HG03439 (cell line): Measurements from ENCODE around the gene RGS7.
"Not testable (repeated sequence)": the region's sequence is repeated elsewhere in the genome, so short reads cannot be mapped to it uniquely, and the experiment has no call there.

Experiments
- ATAC-seq: cut with Tn5 transposase; IDR thresholded peaks from one replicate; pipeline ENCODE4 v1.9.1; 2021; ENCODE audit warnings: mild to moderate bottlenecking, moderate library complexity; ENCODE audit not compliant: unreplicated experiment

The RGS7 gene

DNA sequence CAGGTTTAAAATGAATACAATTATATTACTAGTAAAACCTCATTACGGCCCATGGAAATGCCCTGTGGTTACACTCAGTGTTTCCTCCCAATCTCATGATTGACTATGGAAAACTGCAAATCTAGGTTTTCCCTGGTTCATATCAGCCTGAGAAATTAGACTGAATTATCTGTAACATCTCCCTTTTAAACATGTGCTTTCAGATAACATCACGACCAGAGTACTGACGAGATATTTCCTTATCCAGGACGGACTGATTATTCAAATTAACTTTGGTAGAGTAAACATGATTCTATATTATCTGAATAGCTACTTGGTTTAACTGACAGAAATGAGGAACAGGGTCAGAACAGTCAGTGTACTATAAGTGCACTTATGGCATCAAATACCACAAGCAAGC is 82.3 kb downstream of the RGS7 start:
- ATAC-seq, result no peak

DNA sequence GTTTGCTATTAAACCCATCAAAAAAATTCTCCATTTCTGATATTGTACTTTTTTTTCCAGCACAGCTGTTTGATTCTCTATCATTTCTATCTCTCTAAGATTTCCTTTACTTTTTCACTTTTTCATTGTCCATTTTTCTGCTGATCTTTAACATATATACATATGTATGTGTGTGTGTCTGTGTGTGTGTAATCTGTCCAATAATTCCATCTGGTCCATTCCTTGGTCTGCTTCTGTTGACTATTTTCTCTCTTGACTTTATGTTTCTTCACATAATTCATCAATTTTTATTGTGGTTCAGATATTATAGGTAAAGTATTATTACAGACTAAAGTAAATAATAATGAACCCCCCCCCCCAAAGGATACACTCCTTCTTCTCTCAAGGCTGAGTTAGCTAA is 84.2 kb downstream of the RGS7 start:
- ATAC-seq, result no peak

DNA sequence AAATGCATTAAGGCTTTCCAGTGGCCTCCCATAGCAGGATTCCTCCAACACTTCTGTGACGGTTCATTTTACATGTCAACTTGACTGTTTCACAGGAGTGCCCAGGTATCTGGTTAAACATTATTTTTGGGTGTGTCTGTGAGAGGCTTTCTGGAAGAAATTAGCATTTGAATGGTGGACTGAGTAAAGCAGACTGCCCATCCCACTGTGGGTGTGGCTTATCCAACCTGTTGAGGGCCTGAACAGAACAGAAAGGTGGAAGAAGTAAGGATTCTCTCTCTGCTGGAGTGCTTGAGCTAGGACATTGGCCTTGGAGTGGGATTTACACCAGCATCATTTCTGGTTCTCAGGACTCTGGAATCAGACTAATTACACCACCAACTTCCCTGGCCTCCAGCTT is 85.6 kb downstream of the RGS7 start:
- ATAC-seq, result no peak

DNA sequence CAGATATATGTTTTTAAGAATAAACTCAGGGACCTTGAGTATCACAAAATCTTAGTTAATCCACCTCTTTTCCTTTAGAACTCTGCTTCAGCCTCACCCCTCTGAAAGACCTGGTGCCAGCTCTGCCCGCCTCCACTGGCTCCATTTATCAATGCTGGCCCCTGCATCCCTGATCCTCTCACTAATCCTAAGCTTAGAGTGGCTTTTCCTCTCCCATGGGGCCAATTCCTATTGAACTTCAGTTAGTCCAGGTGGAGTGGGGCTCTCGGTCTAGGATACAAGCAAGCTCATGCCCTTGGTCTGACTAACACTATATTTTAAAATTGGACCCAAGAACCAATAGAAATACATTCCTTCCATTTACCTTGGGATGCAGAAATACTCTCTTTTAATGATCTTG is 87.0 kb downstream of the RGS7 start:
- ATAC-seq, result no peak

DNA sequence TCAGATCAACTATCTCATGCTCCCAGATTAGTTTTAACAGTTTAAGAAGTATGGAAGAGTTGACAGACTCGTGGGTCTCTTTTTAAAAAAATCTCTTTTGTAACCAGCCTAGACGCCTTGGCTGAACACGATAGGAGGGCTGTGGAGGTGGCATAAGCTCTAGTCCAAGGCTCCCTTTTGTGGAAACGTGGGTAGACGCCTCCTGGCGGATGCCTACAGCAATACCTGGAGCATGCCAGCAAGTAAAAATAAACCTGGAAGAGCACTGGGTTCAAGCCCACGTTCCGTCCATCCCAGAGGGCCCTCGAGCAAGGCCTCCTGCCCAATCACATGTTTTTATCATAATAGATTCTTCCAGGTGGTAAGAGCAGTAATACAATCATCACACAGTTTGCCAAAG is 87.9 kb downstream of the RGS7 start:
- ATAC-seq, result no peak

DNA sequence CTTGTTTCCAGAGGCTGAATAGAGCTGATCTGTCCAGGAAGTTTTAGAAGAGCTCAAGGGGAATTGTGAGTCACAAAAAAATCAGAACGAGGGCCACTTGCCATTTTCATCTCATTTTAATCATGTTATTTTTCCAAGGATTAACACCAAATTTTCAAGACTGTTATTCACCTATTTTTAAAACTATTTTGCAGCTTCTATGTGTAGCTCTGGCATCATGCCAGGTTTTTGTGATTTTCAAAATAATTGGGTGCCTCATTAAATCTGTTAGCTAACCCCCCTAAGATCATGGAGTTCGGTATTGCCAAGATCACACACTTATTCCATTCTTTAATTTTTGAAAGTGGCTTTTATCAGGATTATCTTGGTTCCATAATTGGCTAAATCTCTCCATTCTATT is 90.9 kb downstream of the RGS7 start:
- no peak for ATAC-seq

DNA sequence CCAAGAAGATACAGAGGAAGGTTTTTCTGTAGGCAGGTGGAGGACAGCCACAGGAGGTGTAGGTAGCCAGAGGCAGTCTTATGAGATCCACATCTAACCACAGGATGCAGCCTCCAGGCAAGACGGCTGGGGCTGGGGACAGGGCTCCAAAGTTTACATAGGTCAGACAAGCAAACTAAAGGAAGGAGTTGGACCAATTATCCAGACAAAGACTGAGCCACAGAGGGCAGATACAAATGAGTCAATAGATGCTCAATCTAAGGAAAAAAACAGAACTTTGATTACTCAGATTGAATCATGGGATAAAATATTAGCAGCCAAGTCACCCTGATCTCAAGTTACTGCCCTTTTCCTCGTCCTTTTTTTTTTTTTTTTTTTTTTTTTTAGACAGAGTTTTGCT is 91.6 kb downstream of the RGS7 start:
- no peak for ATAC-seq

DNA sequence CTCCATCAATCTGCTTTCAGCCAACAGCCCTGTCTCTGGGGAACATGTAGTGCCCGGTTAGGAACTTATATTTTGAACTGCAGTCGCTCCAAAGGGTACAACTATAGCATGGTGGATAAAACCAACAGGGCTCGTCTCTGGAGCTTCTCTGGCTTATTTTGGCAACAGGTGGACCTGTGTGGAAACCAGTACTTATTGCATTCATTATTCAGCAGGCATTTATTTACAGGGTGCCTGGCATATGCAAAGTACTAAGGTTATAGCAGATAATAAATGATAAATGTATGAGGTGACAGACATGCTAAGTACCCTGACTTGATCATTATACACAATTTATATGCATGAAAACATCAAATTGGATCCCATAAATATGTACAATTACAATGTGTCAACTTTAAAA is 93.7 kb downstream of the RGS7 start:
- no peak for ATAC-seq

DNA sequence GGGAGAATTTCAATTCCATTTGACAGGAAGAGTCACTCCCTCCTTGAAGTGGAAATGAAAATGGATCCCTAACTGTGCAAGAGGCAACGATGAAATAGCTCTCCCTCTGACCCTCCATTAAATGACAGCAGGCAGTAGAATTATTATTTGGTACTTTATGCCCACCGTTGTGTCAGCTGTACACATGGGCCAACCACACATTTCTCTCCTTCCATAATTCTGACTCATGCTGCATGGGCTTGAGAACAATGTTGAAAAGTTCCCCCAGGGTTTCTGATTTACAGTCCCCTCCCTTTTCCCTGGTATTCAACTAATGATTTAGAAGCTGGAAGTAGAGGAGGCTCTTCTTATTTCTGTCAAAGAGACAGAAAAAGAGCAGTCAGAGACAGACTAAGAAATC is 103.5 kb downstream of the RGS7 start:
- no peak for ATAC-seq

DNA sequence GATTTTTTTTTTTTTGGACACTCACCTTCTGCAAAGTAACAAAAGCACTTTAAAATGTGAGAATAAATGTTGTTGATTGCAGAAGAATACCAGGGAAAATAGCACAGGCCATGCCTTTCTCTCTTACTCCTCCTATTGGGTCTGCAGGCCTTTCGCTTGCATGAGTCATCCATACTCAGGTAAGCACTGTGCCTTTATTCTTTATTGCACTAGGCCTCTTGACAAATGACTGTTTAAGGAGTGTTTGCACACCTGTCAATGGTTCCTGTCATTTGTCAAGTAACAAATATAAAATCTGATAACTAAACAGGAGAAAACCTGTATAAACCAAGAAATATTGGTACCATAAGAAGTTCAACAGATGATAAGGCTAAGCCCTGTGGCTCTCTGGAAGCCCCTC is 106.5 kb downstream of the RGS7 start:
- ATAC-seq, result no peak

DNA sequence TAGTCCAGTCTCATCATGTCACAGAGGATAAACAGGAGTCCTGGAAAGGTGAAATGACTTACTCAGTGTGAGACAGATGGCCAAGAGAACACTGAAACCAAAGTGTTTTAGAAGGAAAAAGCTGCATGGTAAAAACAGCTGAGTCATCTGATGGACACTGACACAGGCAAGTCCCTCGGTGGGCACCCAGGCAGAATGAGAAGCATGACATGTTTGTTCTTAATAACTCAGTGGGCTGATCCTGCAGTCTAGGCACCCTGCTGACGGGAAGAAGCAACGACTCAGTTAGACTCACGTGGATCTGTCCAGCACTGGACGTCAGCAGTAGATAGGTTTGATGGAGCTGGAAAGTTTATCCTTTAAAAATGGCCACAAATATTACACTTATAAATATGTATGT is 116.9 kb downstream of the RGS7 start:
- ATAC-seq, result no peak

DNA sequence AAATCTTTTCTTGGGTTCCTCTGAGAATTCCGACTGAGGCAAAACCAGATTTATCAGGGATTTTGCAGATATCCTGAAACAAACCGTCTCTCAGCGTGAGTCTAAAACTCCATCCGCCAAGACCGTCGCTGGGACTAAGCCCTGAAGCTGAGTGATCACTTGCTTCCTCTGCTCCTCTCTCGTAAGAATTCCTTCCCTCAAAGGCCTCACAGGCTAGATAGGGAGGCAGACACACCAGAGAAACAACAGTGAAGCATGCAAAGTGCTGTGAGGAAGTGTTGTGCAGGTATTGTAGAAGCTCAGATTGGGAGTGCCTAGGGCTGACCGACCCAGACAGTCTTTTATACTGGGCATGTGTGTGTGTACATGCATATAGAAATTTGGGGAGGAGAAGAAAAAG is 119.1 kb downstream of the RGS7 start:
- no peak for ATAC-seq

DNA sequence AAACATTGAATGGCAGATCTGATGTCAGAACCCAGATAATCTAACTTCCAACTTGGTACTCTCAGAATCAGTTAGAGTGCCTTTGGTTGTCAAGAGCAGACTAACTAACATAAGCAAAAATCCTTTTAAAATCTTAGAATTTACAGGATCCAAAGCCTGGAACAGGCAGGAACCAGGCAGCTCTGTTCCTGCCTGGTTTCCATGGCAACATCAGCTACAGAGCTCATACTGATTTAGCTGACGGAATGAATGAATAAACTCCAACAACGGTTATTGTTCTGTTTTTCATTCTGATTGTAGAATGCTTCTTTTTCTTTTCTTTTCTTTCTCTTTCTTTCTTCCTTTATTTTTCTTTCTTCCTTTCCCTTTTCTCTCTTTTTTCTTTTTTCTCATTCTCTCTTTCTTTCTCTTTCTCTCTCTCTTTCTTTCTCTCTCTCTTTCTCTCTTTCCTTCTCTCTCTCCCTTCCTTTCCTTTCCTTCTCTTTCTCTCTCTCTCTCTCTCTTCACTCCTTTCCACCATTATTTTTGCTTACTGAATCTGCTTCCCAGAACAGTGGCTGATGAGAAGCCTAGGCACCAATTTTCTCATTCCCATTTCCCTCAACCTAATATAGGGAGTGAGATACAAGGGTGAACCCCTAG is 121.6 kb downstream of the RGS7 start:
- no peak for ATAC-seq

DNA sequence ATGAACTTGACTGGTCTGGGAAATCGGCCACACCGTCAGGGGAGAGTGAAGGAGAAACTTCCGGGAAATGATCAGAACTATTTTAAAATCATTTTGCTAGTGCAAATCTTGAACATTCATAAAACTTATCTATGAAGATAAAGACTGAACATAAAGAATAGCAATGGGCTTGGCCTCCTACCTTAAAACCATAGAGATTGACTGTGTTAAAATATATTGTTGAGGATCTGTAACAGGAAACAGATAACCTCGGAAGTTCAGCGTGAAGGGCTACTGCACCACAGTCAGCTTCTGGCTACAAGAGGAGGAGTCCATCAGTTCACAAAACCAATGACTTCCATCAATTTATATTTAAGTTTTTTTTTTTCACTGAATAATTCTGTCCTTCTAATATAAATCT is 127.3 kb downstream of the RGS7 start:
- no peak for ATAC-seq

DNA sequence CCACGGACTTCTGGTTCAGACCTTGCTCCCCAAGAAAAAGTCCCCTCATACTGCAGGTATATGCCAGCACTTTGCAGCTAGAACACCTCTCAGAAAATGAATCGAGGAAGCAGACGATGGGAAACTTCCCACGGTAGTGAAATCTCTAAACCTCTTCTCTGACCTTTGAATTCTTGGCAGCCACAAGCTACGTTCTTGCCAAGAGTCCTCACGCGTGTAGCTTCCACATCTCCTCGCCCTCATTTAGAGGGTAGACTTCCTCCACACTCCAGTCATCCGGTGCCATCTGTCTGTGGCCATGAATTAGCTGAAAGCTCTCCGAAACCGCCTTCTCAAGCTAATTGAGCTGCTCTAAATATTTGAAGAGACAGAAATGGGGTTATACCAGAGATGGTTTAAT is 127.8 kb downstream of the RGS7 start:
- no peak for ATAC-seq

DNA sequence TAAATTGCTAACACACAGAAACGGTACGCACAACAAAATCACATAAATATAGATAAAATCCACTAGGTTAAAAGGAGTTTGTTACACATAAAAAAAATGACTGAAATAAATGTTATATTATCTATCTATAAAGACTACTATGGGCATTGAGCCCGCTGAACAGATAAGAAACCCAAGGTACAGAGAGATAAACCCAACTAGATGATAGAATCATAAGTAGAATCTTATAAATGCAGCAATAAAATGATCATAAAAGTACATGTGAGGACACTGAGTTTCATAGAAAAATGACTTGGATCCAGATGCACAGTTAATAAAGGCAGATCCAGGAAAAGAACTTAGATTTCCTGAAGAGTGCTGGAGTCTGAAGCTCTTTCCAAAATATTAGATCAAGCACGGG is 128.7 kb downstream of the RGS7 start:
- ATAC-seq, result no peak

DNA sequence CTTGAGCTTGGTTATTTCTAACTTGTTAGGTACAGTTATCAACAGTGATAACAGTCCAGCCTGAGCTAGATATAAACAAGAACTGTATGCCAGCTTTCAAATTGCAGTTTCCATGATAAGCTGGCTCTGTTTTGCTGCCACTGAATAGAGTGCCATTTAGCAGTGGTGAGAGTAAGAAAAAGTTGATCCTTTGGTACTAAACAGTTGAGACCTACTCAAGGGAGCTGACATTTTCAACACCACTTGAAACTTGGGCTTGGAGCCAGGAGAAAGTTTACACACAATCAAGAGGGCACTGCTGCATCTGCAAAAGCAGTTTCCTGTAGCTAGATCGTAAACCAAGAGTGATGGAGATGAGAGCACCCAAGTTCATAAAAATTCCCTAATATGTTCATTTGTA is 131.3 kb downstream of the RGS7 start:
- ATAC-seq, result no peak

DNA sequence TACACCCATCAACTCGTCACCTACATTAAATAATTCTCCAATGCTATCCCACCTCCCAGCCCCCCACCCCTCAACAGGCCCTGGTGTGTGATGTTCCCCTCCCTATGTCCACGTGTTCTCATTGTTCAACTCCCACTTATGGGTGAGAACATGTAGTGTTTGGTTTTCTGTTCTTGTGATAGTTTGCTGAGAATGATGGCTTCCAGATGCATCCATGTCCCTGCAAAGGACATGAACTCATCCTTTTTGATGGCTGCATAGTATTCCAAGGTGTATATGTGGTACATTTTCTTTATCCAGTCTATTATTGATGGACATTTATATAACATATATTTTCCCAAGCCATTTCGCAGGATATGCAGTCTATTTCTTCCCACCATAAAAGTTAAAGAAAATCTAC is 132.8 kb downstream of the RGS7 start:
- ATAC-seq, result not testable (repeated sequence)

DNA sequence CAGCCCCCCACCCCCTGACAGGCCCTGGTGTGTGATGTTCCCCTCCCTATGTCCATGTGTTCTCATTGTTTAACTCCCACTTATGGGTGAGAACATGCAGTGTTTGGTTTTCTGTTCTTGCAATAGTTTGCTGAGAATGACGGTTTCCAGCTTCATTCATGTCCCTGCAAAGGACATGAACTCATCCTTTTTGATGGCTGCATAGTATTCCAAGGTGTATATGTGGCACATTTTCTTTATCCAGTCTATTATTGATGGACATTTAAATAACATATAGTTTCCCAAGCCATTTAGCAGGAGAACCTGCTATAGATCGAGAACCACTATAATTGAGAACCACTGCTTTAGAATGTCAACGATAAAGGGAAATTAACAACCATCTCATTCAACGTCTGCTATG is 134.2 kb downstream of the RGS7 start:
- ATAC-seq, result not testable (repeated sequence)

DNA sequence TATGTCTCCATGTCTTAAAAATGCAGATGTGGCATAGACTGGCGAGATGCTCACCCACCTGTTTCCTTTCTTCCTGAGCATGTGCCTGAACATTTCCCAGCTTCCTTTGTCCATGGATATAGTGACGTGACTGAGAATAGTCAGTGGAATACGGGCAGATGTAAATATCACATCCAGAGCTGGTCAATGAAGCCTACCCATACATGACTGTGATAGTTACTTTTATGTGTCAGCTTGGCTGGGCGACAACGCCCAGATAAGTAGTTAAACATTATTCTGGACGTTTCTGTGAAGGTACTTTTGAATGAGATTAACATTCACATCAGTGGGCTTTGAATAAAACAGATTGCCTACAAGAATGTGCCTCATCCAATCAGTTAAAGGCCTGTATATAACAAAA is 135.7 kb downstream of the RGS7 start:
- no peak for ATAC-seq

DNA sequence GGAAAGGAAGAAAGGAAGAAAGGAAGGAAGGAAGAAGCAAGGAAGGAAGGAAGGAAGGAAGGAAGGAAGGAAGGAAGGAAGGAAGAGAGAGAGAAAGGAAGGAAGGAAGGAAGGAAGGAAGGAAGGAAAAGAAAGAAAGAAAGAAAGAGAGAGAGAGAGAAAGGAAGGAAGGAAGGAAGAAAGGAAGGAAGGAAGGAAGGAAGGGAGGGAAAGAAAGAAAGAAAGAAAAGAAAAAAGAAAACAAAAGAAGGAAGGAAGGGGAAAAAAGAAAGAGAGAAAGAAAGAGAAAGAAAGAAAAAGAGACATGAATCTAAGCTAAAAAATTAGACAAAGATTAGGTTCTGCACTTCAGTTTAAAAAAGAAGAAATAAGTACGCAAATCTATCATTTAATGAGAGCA is 136.1 kb downstream of the RGS7 start:
- ATAC-seq, result not testable (repeated sequence)

DNA sequence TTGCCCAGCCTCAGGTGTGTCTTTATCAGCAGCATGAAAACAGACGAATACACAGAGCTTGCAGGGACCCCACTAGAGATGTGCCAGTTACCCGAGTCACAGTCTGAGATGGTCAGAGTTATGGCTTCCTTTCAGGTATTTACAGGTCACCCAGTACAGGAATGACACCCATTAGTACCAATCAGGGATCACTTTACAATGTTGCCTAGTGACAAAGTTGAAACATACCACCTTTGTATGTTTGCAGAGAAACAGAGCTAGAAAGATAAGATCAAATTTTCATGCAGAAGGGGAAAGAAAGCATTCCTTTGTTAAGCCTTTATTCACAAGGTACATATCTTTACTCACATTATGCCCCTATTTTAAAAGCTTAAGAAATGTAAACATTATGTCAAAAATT is 137.6 kb downstream of the RGS7 start:
- no peak for ATAC-seq

DNA sequence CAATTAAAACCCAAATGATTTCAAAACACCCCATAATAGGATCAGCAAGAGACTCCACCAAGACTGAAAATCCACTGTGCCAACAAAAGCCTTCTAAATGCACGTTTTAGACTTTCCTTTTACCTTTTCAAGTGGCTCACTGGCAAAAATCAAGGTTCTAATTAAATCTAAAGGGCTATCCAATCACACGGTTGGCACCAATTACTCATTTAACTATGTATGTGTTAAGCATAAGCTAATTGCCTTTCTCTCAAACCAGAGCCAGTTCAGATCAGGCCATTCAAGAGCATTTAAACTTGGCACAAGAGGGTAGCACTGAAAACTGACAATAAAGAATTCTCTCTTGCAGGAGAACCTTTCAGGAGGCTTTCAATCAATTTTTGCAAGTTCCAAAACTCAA is 139.5 kb downstream of the RGS7 start:
- no peak for ATAC-seq

DNA sequence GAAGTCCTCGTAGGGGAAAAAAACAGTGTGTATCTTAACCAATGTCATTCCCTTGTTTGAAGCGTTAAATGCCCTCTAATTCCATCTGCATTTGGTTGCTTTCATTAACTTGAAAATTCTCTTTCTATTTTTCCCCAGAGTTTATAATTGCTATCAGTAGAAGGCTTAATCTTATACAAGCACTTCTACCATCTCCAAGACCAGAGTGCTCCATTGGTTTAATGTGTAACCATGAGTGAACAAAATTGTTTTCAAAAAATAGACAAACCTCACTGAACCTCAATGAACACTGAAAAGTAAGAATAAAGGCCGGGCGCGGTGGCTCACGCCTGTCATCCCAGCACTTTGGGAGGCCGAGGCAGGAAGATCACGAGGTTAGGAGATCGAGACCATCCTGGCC is 141.3 kb downstream of the RGS7 start:
- no peak for ATAC-seq
